Left ventricle myocardium superior (tissue), 1 donor: Measurements from ENCODE around the gene SET. TPM values are rescaled to one million over a fixed set of nuclear protein-coding genes. Genes with fewer than 3 reads are reported as not detected.

Source experiments
- ATAC-seq: fragments of 200-7000 bp; cut with Tn5 transposase; one replicate; pipeline ENCODE4 v1.9.1; 2020; ENCODE audit warnings: mild to moderate bottlenecking, moderate library complexity
- DNase-seq: peaks from one replicate; pipeline ENCODE4 v3.0.0-alpha.2; 2020
- intact Hi-C: fragments of 100-400 bp; cut with micrococcal nuclease; formaldehyde crosslinking; loops from one replicate; pipeline ENCODE4 v1.11.0; 2022
- total RNA-seq: library from RNA; stranded (reverse); fragmentation: NEBNext Ultra II Directional; extraction: Animal tissue kit (Norgen Biotek cat#: 25700); gene quantifications from one replicate; pipeline ENCODE4 v1.2.1, GENCODE V29; 2021
- donor health status: DM: no; HTN: yes; CAD: no; lungs with severe emphysema.

Gene SET
- total RNA-seq, 1 donor from 2014 or later: 201 TPM

DNA sequence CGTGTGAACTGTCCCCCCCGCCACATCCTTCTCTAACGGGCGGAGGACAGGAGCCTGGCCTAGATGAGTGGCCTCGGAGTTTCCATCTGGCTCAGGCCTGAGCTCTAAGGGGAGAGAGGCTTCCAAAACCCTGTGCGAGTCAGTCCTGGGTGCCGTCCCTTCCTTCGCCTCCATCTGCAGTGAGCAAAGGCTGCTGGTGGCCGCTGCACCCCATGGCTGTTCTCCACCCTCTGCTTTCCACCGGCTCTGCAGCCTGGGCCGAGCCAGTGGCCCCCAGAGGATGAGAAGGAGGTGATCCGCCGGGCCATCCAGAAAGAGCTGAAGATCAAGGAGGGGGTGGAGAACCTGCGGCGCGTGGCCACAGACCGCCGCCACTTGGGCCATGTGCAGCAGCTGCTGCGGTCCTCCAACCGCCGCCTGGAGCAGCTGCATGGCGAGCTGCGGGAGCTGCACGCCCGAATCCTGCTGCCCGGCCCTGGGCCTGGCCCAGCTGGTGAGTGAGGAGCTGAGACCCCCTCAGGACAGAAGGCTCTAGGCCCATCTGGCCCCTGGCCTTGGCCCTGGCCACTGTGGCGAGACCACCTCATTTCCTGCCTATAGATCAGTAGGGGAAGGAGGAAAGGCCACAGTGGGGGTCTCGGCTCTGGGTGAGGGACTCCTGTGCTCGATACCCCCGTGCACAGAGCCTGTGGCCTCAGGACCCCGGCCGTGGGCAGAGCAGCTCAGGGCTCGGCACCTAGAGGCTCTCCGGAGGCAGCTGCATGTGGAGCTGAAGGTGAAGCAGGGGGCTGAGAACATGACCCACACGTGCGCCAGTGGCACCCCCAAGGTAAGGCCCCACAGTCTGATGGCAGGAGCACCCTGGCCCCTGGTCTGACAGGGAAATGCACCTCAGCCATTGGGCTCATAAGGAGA lies 16.3 kb downstream of the SET start:
- ATAC-seq (no peak), DNase-seq (peak; percentile 17)
- intact Hi-C loops: no loop called here

DNA sequence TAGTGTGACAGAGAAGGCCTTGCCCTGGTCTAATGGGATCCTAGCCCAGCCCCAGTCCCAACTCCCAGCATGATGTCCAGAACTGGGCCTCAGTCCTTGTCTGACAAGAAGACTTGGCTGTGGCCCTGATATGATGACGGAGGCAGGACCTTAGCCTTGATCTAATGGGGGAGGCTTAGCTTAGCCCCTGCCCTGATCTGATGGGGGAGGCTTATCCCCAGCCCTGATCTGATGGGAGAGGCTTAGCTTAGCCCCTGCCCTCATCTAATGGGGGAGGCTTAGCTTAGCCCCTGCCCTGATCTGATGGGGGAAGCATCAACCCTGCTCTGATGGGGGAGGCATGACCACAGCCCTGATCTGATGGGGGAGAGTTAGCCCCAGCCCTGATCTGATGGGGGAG lies 17.0 kb downstream of the SET start:
- ATAC-seq (no peak), DNase-seq (peak; percentile 0)
- intact Hi-C loops: no loop called here

DNA sequence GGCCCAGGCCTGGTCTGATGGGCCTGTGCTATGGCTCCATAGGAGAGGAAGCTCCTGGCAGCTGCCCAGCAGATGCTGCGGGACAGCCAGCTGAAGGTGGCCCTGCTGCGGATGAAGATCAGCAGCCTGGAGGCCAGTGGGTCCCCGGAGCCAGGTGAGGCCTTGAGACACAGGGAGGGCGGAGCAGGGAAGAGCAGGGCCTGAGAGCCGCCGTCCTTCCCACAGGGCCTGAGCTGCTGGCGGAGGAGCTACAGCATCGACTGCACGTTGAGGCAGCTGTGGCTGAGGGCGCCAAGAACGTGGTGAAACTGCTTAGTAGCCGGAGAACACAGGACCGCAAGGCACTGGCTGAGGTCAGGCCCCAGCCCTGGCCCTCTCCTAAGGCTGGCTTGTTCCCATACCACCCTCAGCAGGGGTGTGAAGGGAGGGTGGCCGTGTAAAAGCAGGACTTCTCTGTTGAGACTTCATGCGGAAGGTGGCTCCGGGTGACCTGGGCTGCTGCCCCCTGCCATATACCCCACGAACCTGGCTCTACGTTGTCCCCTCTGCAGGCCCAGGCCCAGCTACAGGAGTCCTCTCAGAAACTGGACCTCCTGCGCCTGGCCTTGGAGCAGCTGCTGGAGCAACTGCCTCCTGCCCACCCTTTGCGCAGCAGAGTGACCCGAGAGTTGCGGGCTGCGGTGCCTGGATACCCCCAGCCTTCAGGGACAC lies 17.8 kb downstream of the SET start:
- intact Hi-C loops: no loop called here
- DNase-seq (peak; percentile 27), ATAC-seq (no peak)

DNA sequence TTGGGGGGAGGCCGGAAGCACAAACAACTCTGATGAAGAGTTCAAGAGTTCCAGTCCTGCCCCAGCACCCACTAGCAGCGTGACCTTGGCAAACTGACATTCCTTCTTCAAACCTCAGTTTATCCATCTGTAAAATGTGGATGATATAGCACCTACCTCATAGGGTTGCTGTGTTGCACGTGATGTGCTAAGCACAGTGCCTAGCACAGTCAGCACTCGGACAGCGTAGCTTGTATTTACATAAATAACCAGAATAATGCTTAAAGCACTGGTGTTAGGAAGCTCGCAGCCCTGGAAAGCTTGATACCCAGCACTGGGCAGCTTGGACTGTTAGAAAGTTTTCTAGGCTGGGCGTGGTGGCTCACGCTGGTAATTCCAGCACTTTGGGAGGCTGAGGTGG lies 18.4 kb downstream of the SET start:
- intact Hi-C loops: no loop called here
- DNase-seq (peak; percentile 8), ATAC-seq (no peak)

DNA sequence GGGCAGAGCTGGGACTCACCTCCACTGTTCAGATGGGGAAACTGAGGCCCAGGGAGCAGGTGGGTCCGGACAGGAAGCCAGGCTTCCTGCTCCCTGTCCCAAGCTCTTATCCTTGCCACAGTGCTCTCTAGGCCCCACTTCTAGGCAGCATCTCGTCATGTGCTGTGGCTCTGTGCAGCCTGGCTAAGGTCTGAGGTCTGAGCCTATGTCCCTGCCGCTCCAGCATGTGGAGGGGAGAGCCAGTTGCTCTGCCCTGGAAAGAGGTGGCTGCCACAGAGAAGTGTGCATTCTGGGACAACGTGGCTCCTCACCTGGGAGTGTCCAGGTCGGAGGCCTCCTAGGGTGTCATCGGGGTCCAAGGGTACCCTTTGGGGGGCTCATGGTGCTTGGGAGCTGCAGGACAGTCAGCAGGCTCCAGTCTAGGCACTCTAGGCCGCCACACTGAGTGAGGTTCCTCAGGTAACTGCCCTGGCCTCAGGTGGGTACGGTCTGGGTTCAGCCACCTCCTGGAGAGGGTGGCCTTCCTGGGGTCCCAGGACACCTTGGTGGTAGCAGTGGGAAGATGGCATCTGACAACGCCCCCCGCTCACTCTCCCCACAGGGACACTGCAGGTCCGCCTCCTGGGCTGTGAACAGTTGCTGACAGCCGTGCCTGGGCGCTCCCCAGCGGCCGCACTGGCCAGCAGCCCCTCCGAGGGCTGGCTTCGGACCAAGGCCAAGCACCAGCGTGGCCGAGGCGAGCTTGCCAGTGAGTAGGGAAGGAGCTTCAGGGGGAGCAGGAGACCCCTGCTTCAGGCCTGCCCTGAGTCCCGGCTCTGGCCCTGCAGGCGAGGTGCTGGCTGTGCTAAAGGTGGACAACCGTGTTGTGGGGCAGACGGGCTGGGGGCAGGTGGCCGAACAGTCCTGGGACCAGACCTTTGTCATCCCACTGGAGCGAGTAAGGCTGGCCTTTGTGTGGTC lies 23.7 kb downstream of the SET start:
- intact Hi-C loops: no loop called here
- DNase-seq: peak; percentile 21
- no peak for ATAC-seq

DNA sequence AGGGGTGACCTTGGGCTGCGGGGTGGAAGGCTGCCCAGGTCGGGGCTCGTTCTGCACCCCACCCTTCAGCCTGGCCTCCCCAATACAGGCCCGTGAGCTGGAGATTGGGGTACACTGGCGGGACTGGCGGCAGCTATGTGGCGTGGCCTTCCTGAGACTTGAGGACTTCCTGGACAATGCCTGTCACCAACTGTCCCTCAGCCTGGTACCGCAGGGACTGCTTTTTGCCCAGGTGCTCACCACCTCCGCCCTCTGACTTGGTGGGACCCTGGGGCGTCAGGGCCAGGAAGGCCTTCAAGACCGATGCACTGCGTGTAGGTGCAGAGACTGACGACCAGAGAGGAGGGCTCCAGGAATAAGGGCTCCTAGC lies 24.4 kb downstream of the SET start:
- DNase-seq: peak; percentile 14
- intact Hi-C loops: no loop called here
- no peak for ATAC-seq

DNA sequence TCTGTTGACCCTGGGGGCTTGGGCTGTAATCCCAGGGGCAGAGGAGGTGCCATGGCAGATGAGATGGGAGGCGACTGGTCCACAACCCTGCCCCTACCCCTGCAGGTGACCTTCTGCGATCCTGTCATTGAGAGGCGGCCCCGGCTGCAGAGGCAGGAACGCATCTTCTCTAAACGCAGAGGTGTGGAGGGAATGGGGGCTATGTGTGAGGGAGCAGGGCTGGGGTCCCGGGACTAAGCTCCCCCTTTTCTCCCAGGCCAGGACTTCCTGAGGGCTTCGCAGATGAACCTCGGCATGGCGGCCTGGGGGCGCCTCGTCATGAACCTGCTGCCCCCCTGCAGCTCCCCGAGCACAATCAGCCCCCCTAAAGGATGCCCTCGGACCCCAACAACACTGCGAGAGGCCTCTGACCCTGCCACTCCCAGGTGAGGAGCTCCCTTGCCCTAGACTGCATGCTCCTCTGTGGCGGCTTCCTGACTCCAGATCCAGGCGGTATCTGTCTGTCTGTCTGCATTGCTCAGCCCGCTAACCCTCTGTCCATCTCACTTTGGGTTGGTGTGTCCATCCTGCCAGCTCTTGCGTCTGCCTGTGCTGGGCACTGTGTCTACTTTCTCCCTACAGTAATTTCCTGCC lies 25.0 kb downstream of the SET start:
- intact Hi-C loops: no loop called here
- ATAC-seq (no peak), DNase-seq (peak; percentile 14)

DNA sequence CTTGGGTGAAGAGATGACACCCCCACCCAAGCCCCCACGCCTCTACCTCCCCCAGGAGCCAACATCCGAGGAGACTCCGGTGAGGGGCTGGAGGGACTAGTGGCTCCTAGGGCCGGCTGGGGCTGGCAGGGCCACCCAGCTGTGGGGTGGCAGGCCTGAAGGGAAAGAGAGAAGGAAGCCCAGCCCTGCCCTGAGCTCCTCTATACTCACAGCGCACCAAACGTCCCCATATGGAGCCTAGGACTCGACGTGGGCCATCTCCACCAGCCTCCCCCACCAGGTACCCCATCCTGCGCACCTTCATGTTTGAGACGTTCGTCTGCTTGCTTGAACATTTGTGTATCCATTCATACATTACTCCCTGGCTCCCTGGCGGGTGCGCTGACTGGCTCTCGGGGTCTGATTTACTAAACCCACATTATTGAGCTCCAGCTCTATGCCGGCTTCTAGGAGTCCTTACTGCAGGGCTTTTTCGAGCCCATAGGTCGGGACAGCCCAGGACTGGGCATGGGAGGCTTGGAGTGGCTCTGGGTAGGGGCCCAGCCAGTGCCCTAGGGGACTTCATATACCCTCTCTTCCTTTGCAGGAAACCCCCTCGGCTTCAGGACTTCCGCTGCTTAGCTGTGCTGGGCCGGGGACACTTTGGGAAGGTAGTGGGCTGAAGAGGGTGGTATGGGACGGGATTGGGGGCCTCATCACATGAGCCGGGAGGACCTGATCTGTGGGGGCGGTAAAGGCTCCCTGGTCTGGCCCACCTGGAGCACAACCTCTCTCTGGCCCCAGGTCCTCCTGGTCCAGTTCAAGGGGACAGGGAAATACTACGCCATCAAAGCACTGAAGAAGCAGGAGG lies 25.8 kb downstream of the SET start:
- DNase-seq: peak; percentile 15
- intact Hi-C loops: no loop called here
- no peak for ATAC-seq

DNA sequence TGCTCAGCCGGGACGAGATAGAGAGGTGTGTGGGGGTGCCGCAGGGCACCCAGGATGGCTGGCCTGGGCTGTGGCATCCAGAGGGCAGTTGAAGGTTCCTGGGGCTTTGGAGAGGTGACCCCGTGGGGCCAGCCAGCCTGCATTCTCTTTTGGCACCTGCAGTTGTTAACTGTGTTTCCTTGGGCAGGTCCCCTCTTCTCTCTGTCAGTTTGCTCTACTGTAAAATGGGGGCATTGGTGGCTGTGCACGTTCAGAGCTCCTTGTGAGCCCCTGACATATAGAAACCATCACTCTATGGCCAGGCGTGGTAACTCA lies 26.4 kb downstream of the SET start:
- intact Hi-C loops: no loop called here
- DNase-seq (no peak), ATAC-seq (no peak)

DNA sequence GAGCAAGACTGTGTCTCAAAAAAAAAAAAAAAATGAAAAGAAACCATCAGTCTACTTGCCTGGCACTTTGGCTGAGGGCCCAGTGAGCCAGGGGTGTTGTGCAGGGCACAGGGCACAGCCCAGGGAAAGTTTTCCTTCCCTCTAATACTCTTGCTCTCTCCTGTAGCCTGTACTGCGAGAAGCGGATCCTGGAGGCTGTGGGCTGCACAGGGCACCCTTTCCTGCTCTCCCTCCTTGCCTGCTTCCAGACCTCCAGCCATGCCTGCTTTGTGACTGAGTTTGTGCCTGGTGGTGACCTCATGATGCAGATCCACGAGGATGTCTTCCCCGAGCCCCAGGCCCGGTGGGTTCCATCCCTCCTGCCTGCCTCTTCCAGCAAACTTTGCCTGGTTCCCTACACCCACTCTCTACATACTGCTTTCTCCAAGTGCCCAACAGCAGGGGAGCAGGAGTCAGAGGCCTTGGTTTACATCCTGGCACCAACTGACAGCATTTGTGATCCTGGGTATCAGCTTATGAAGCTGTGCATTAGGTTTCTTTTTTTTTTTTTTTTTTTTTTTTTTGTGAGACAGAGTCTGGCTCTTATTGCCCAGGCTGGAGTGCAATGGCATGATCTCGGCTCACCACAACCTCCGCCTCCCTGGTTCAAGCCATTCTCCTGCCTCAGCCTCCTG lies 27.7 kb downstream of the SET start:
- DNase-seq (peak; percentile 20), ATAC-seq (no peak)
- intact Hi-C loops: no loop called here

DNA sequence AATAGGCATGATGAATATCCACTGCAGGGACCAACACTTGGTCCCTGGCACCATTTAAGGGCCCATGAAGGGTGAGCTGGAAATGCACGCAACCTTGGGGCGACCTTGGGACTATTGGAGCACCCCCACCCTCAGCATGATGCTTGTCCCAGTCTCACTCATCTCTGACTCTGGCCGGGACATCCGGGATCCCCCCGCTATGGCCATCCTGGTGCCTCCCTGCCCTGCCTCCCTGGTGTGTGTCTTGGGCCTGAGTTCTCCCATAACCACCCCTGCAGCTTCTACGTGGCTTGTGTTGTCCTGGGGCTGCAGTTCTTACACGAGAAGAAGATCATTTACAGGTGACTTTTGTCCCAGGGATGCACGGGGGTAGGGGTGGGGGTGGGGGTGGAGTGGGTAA lies 29.0 kb downstream of the SET start:
- DNase-seq (peak; percentile 10), ATAC-seq (no peak)
- intact Hi-C loops: no loop called here

DNA sequence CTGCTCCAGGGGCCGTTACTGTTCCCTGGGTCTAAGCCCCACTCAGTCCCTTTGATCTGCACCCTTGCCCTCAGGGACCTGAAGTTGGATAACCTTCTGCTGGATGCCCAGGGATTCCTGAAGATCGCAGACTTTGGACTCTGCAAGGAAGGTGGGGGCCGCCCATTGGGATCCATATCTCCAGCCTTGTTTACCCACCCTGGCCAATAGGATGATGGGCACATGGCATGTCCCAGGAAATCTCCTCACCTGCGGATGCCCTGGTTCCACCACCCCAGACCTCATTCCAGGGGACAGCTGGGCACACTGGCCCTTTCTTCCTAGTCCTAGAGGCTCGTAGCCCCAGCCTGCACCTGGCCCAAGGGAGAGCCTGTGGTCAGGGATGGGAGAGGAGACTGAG lies 29.5 kb downstream of the SET start:
- DNase-seq (no peak), ATAC-seq (no peak)
- intact Hi-C loops: no loop called here

DNA sequence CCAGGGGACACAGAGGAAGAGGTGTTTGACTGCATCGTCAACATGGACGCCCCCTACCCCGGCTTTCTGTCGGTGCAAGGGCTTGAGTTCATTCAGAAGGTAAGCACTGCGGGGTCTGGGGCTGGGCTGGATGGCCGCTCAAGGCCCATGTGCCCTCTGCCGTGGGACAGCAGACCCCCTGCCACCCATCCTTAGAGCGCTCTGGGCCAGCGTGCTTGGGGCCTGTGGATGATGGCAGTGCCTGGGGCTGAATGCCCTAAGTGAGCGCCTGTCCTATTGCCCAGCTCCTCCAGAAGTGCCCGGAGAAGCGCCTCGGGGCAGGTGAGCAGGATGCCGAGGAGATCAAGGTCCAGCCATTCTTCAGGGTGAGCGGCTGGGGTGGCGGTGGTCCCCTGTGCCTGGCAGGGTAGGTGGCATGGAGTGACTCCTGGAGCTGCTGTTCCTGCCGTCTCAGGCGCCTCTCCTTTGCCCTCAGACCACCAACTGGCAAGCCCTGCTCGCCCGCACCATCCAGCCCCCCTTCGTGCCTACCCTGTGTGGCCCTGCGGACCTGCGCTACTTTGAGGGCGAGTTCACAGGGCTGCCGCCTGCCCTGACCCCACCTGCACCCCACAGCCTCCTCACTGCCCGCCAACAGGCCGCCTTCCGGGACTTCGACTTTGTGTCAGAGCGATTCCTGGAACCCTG lies 31.0 kb downstream of the SET start:
- intact Hi-C loops: no loop called here
- ATAC-seq (no peak), DNase-seq (no peak)

DNA sequence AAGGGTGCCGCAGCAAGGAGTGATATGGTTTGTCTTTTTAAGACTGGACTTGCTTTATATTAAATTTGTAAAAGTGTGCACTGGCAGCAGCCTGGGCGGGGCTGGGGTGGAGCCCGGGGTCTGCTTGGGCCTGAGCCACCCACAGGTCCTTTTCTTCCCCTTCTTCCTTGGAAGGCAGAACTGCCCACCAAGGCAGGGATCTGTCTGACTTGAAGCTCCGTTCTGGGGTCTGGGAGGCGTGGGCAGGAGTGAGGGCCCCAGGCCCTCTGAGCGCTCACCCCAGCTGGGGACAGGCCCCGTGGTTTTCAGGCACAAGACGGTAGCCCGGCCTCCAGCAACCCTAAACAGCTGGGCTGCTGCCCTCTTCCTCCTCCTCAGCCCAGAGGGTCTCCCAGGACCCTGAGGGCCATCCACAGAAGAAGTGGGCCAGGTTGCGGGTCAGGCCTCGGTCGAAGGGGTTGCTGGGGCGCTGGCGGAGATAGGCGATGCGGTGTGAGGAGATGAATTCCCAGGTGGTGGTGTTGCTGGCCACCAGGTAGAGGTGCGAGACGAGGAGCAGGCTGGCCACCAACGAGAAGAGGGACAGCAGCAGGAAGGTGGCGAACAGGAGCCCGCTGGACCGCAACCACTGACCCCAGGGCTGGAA lies 31.9 kb downstream of the SET start:
- ATAC-seq (no peak), DNase-seq (no peak)
- intact Hi-C loops: no loop called here

DNA sequence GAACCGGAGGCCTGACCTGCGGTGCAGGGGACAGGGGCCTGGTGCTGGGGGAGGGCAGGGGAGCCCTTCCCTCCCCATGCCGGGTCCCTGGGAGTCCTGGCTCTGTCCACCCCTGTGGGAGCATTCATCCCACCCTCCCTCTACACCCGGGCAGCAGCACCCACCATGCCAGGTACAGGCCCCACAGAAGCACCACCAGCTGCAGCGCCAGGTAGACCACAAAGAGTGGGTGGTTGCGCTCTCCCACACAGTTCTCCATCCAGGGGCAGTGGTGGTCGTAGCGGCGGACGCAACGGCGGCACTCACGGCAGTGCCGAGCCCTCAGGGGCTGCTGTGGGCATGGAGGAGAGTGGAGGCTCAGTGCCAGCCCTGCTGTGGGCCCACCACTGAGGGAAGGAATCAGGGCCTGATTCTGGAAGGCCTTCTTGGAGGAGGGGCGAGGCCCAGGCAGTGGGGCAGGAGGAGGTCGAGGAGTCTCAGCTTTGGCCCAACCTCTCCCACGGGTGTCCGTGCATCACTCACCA lies 32.5 kb downstream of the SET start:
- intact Hi-C loops: no loop called here
- no peak for ATAC-seq
- DNase-seq: no peak
